ENCODE results near the gene LAMB4.
A peak's percentile ranks its signal among the peaks of the same experiment; 100 is the strongest.

Gene LAMB4

GRCh38 chr7:107994421-107995030 lies 135.6 kb downstream of the LAMB4 start:
- H3K27ac ChIP-seq, result no peak overlapping the region
- no peak for TF ChIP-seq CTCF (conservative IDR thresholded peaks at IDR 0.05)
- TF ChIP-seq ZFX (IDR thresholded peaks at IDR 0.05), result no peak; the same call in 1 of the 2 replicates

GRCh38 chr7:107993891-107994291 lies 136.3 kb downstream of the LAMB4 start:
- H3K27ac ChIP-seq, result no peak overlapping the region
- TF ChIP-seq ZFX (IDR thresholded peaks at IDR 0.05) (no peak), CTCF (conservative IDR thresholded peaks at IDR 0.05) (no peak)

- TF ChIP-seq ZFX (IDR thresholded peaks at IDR 0.05), result no peak
- no peak for TF ChIP-seq CTCF (conservative IDR thresholded peaks at IDR 0.05)
- H3K27ac ChIP-seq, result no peak overlapping the region
Observed at GRCh38 chr7:107989618-107990373, 140.4 kb downstream of the LAMB4 start.

- H3K27ac ChIP-seq, result peak overlapping the region; percentile 1; the same call in 1 of the 2 replicates
Observed at GRCh38 chr7:107982918-107983389, 147.2 kb downstream of the LAMB4 start.

GRCh38 chr7:107982042-107982840 lies 147.9 kb downstream of the LAMB4 start:
- H3K27ac ChIP-seq, result no peak overlapping the region
- TF ChIP-seq CTCF (conservative IDR thresholded peaks at IDR 0.05) (no peak), ZFX (IDR thresholded peaks at IDR 0.05) (no peak)

More at GRCh38 chr7:107982918-107983389, 147.2 kb downstream of the LAMB4 start:
- TF ChIP-seq CTCF (conservative IDR thresholded peaks at IDR 0.05) (peak; percentile 68), ZFX (IDR thresholded peaks at IDR 0.05) (no peak)

GRCh38 chr7:107981466-107981865 lies 148.7 kb downstream of the LAMB4 start:
- no peak overlapping the region for H3K27ac ChIP-seq
- TF ChIP-seq ZFX (IDR thresholded peaks at IDR 0.05) (no peak), CTCF (conservative IDR thresholded peaks at IDR 0.05) (no peak)

All from C4-2B (cell line).